Gastroesophageal sphincter (tissue), 4 donors: ENCODE measurements around the gene ACAP3. TPM values are rescaled to one million over a fixed set of nuclear protein-coding genes. Genes with fewer than 3 reads are reported as not detected.

Source experiments
- ATAC-seq: fragments of 150-250 bp; one replicate; pipeline ENCODE4 v1.9.1; 2016; ENCODE audit warnings: mild to moderate bottlenecking, moderate library complexity
- H3K27ac ChIP-seq, 4 donors: fragments of 200-600 bp; sonication (generic) in 3 of 4; 1 replicate in 3 of 4; 2 replicates in 1 of 4; pipeline ENCODE4 v1.5.1; 2016 to 2019
- H3K27me3 ChIP-seq: fragments of 200-600 bp; sonication (generic); one replicate; pipeline ENCODE4 v1.5.1; 2019
- H3K36me3 ChIP-seq, 2 donors: fragments of 200-600 bp; sonication (generic); one replicate each; pipeline ENCODE4 v1.5.1; 2019; ENCODE audit warnings: control low read depth in 1 of 2
- H3K4me1 ChIP-seq, 3 donors: fragments of 200-600 bp; sonication (generic); 1 replicate in 2 of 3; 2 replicates in 1 of 3; pipeline ENCODE4 v1.5.1; 2016 to 2019; ENCODE audit warnings: control low read depth in 2 of 3
- H3K4me3 ChIP-seq, 2 donors: fragments of 200-600 bp; sonication (generic); one replicate each; pipeline ENCODE4 v1.5.1; 2019; ENCODE audit warnings: mild to moderate bottlenecking in 1 of 2, moderate library complexity in 1 of 2
- H3K9me3 ChIP-seq, 3 donors: fragments of 200-600 bp; sonication (generic); one replicate each; pipeline ENCODE4 v1.5.1; 2017 to 2019; ENCODE audit warnings: control low read depth in 2 of 3
- CTCF ChIP-seq, 4 experiments: fragments of 200-600 bp in 2 of 4; fragments of 450-650 bp in 2 of 4; sonication (generic) in 1 of 4; IDR thresholded peaks; one replicate each; pipeline ENCODE4 v1.5.1; 2017 to 2019; ENCODE audit warnings: antibody characterized with exemption in 4 of 4, mild to moderate bottlenecking in 2 of 4, moderate library complexity in 2 of 4
- EP300 ChIP-seq: sonication (generic); formaldehyde crosslinking; IDR thresholded peaks from one replicate; pipeline ENCODE4 v1.6.1; 2017; ENCODE audit warnings: antibody characterized with exemption, mild to moderate bottlenecking
- POLR2A ChIP-seq, 2 donors: fragments of 450-650 bp; IDR thresholded peaks; one replicate each; pipeline ENCODE4 v1.6.1; 2017; ENCODE audit warnings: antibody characterized with exemption in 2 of 2, mild to moderate bottlenecking in 2 of 2, moderate library complexity in 1 of 2
- POLR2AphosphoS5 ChIP-seq: sonication (generic); formaldehyde crosslinking; IDR thresholded peaks from one replicate; pipeline ENCODE4 v1.6.1; 2017; ENCODE audit warnings: antibody characterized with exemption
- WGBS, 2 donors: methylation state at CpG; one replicate each; pipeline ENCODE4 v1.1.5; 2018; ENCODE audit warnings: low coverage in 1 of 2; 5-methylcytosine and 5-hydroxymethylcytosine counted together
- total RNA-seq, 4 donors: library from RNA; depleted of rRNA; stranded (reverse); fragments of >200 nt; gene quantifications; one replicate each; pipeline ENCODE4 v1.1.0, GENCODE V29; 2016

The ACAP3 gene
- total RNA-seq, 4 donors from 2014 or later = 35.6 to 74.7 (median 50.2) TPM

- no peak overlapping the region for H3K4me3 ChIP-seq
- H3K27ac ChIP-seq = no peak overlapping the region
- no peaks in the 10 kb centered on the region for H3K36me3 ChIP-seq
- no peak for ATAC-seq
- no peak for TF ChIP-seq CTCF (IDR thresholded peaks at IDR 0.05)
- no peak for TF ChIP-seq POLR2AphosphoS5
- TF ChIP-seq EP300 = no peak
- no peak for TF ChIP-seq POLR2A (IDR thresholded peaks at IDR 0.05)
- no CpG with 5 or more reads among the region's 9 CpGs for WGBS, 2 donors
- peaks cover 48% of the 10 kb centered on the region for H3K27me3 ChIP-seq
- no peaks in the 10 kb centered on the region for H3K9me3 ChIP-seq
- no peaks in the 10 kb centered on the region for H3K4me1 ChIP-seq
Observed at GRCh38 chr1:1283821-1284220, 23.9 kb downstream of the ACAP3 start.

- no CpG with 5 or more reads among the region's 14 CpGs for WGBS, 2 donors
- no peaks in the 10 kb centered on the region for H3K4me1 ChIP-seq
- no peak overlapping the region for H3K4me3 ChIP-seq
- H3K9me3 ChIP-seq = no peaks in the 10 kb centered on the region
- no peaks in the 10 kb centered on the region for H3K36me3 ChIP-seq
- H3K27ac ChIP-seq = no peak overlapping the region
- no peak for ATAC-seq
- TF ChIP-seq CTCF (IDR thresholded peaks at IDR 0.05) = no peak
- TF ChIP-seq POLR2AphosphoS5 = no peak
- no peak for TF ChIP-seq EP300
- no peak for TF ChIP-seq POLR2A (IDR thresholded peaks at IDR 0.05)
- H3K27me3 ChIP-seq = peaks cover 48% of the 10 kb centered on the region
Observed at GRCh38 chr1:1282998-1283397, 24.7 kb downstream of the ACAP3 start.

- Histone ChIP-seq H3K36me3 (no peaks in the 10 kb centered on the region), H3K27me3 (peaks cover 35% of the 10 kb centered on the region), H3K9me3 (no peaks in the 10 kb centered on the region), H3K4me3 (no peak overlapping the region), H3K27ac (no peak overlapping the region), H3K4me1 (no peaks in the 10 kb centered on the region)
- TF ChIP-seq POLR2AphosphoS5 = no peak
- TF ChIP-seq POLR2A (IDR thresholded peaks at IDR 0.05) = no peak
- 60% methylated on average over 2 of the region's 26 CpGs; no CpG with 5 or more reads in 1 of the 2 donors for WGBS, 2 donors
- ATAC-seq = no peak
Observed at GRCh38 chr1:1281533-1282321, 26.0 kb downstream of the ACAP3 start.

- Histone ChIP-seq H3K27me3 (peaks cover 27% of the 10 kb centered on the region), H3K36me3 (no peaks in the 10 kb centered on the region), H3K27ac (no peak overlapping the region), H3K4me1 (no peaks in the 10 kb centered on the region), H3K9me3 (no peaks in the 10 kb centered on the region), H3K4me3 (no peak overlapping the region)
- ATAC-seq = no peak
- TF ChIP-seq CTCF (IDR thresholded peaks at IDR 0.05) (no peak), EP300 (no peak), POLR2A (IDR thresholded peaks at IDR 0.05) (no peak), POLR2AphosphoS5 (no peak)
- no CpG with 5 or more reads among the region's 21 CpGs for WGBS, 2 donors
Observed at GRCh38 chr1:1280782-1281481, 26.8 kb downstream of the ACAP3 start.

- peaks cover 0 to 14% (median 6%) of the 10 kb centered on the region in 3 donors for H3K4me1 ChIP-seq
- peaks cover 10% of the 10 kb centered on the region for H3K27me3 ChIP-seq
- no peaks in the 10 kb centered on the region for H3K36me3 ChIP-seq
- 82 to 93% methylated on average over 8 to 13 of the region's 17 CpGs for WGBS, 2 donors
- no peak overlapping the region for H3K27ac ChIP-seq
- H3K4me3 ChIP-seq = no peak overlapping the region
- H3K9me3 ChIP-seq = no peaks in the 10 kb centered on the region
- no peak for ATAC-seq
- TF ChIP-seq POLR2A (IDR thresholded peaks at IDR 0.05) (no peak), EP300 (no peak), CTCF (IDR thresholded peaks at IDR 0.05) (no peak), POLR2AphosphoS5 (no peak)
Observed at GRCh38 chr1:1279028-1279427, 28.7 kb downstream of the ACAP3 start.
